Type B pancreatic cell (in vitro differentiated cells): ENCODE measurements around the gene CILP2. TPM values are rescaled to one million over a fixed set of nuclear protein-coding genes. Genes with fewer than 3 reads are reported as not detected.

Experiments used
- DNase-seq: peaks from one replicate; pipeline ENCODE4 v3.0.0; 2021; ENCODE audit warnings: mixed read lengths; ENCODE audit not compliant: unreplicated experiment; ENCODE audit errors: extremely low spot score
- H3K27ac Mint-ChIP-seq: 2 replicates; pipeline ENCODE4 v1.8.0; 2021; ENCODE audit warnings: mild to moderate bottlenecking, mixed read lengths
- H3K27me3 Mint-ChIP-seq: 2 replicates; pipeline ENCODE4 v1.8.0; 2021; ENCODE audit warnings: mixed read lengths
- H3K36me3 Mint-ChIP-seq: 2 replicates; pipeline ENCODE4 v1.8.0; 2021; ENCODE audit warnings: mixed read lengths
- H3K4me1 Mint-ChIP-seq: one replicate; pipeline ENCODE4 v1.8.0; 2021; ENCODE audit warnings: mixed read lengths; ENCODE audit not compliant: unreplicated experiment
- H3K4me3 Mint-ChIP-seq: 2 replicates; pipeline ENCODE4 v1.8.0; 2021; ENCODE audit warnings: mild to moderate bottlenecking, mixed read lengths
- H3K9me3 Mint-ChIP-seq: 2 replicates; pipeline ENCODE4 v1.8.0; 2021; ENCODE audit warnings: mixed read lengths
- CTCF ChIP-seq: fragments of 200-600 bp; sonication (generic); conservative IDR thresholded peaks from 2 replicates; pipeline ENCODE4 v1.5.0; 2021; ENCODE audit warnings: antibody characterized with exemption, mild to moderate bottlenecking
- total RNA-seq: library from RNA; stranded (reverse); gene quantifications from 2 replicates; pipeline ENCODE4 v1.2.1, GENCODE V29; 2021; ENCODE audit warnings: low replicate concordance

Gene CILP2
- total RNA-seq, 1 donor from 2014 or later, result 3.2 TPM

- Mint-ChIP-seq H3K4me1 (peaks cover 5% of the 10 kb centered on the region), H3K27ac (no peak overlapping the region), H3K4me3 (no peak overlapping the region), H3K27me3 (peaks cover 15% of the 10 kb centered on the region), H3K9me3 (no peaks in the 10 kb centered on the region), H3K36me3 (no peaks in the 10 kb centered on the region)
- no peak for TF ChIP-seq CTCF
- DNase-seq, result no peak
These were observed 1.6 kb downstream of the CILP2 start for GRCh38 chr19:19539698-19540063.

- TF ChIP-seq CTCF, result no peak
- H3K4me3 Mint-ChIP-seq, result no peak overlapping the region
- no peaks in the 10 kb centered on the region for H3K9me3 Mint-ChIP-seq
- no peaks in the 10 kb centered on the region for H3K36me3 Mint-ChIP-seq
- no peak overlapping the region for H3K27ac Mint-ChIP-seq
- no peak for DNase-seq
- H3K27me3 Mint-ChIP-seq, result peaks cover 15% of the 10 kb centered on the region
- peaks cover 5% of the 10 kb centered on the region for H3K4me1 Mint-ChIP-seq
These were observed 2.1 kb downstream of the CILP2 start for GRCh38 chr19:19540064-19540714.

GRCh38 chr19:19540715-19541515 is 2.9 kb downstream of the CILP2 start:
- H3K4me3 Mint-ChIP-seq, result no peak overlapping the region
- no peaks in the 10 kb centered on the region for H3K9me3 Mint-ChIP-seq
- no peaks in the 10 kb centered on the region for H3K36me3 Mint-ChIP-seq
- TF ChIP-seq CTCF, result no peak
- peaks cover 15% of the 10 kb centered on the region for H3K27me3 Mint-ChIP-seq
- H3K4me1 Mint-ChIP-seq, result peaks cover 5% of the 10 kb centered on the region
- H3K27ac Mint-ChIP-seq, result no peak overlapping the region
- DNase-seq, result no peak

- Mint-ChIP-seq H3K9me3 (no peaks in the 10 kb centered on the region), H3K4me3 (no peak overlapping the region), H3K4me1 (peaks cover 5% of the 10 kb centered on the region), H3K27me3 (peaks cover 14% of the 10 kb centered on the region), H3K27ac (no peak overlapping the region), H3K36me3 (no peaks in the 10 kb centered on the region)
- no peak for TF ChIP-seq CTCF
- DNase-seq, result no peak
These were observed 3.6 kb downstream of the CILP2 start for GRCh38 chr19:19541616-19542015.

GRCh38 chr19:19542507-19542906 is 4.4 kb downstream of the CILP2 start:
- peaks cover 5% of the 10 kb centered on the region for H3K4me1 Mint-ChIP-seq
- TF ChIP-seq CTCF, result no peak
- no peak for DNase-seq
- peaks cover 10% of the 10 kb centered on the region for H3K27me3 Mint-ChIP-seq
- H3K36me3 Mint-ChIP-seq, result no peaks in the 10 kb centered on the region
- no peak overlapping the region for H3K27ac Mint-ChIP-seq
- H3K4me3 Mint-ChIP-seq, result no peak overlapping the region
- H3K9me3 Mint-ChIP-seq, result no peaks in the 10 kb centered on the region
